ENCODE measurements around the gene KCNAB2.

KCNAB2 gene

GRCh38 chr1:6083801-6084446, 38.2 kb downstream of the KCNAB2 start:
- no peak overlapping the region for H3K9ac ChIP-seq (ENCODE audit: low read length)
- H3K9me3 ChIP-seq (ENCODE audit: control insufficient read depth, low read length), result no peaks in the 10 kb centered on the region
- no peaks in the 10 kb centered on the region for H3K4me1 ChIP-seq (ENCODE audit: control insufficient read depth, insufficient read depth, low read length)
- no peaks in the 10 kb centered on the region for H3K27me3 ChIP-seq (ENCODE audit: control insufficient read depth, insufficient read depth, low read length)
- H3K36me3 ChIP-seq (ENCODE audit: control insufficient read depth, insufficient read depth, low read length), result no peaks in the 10 kb centered on the region
- H3K4me3 ChIP-seq (ENCODE audit: low read length), result no peak overlapping the region

DNA sequence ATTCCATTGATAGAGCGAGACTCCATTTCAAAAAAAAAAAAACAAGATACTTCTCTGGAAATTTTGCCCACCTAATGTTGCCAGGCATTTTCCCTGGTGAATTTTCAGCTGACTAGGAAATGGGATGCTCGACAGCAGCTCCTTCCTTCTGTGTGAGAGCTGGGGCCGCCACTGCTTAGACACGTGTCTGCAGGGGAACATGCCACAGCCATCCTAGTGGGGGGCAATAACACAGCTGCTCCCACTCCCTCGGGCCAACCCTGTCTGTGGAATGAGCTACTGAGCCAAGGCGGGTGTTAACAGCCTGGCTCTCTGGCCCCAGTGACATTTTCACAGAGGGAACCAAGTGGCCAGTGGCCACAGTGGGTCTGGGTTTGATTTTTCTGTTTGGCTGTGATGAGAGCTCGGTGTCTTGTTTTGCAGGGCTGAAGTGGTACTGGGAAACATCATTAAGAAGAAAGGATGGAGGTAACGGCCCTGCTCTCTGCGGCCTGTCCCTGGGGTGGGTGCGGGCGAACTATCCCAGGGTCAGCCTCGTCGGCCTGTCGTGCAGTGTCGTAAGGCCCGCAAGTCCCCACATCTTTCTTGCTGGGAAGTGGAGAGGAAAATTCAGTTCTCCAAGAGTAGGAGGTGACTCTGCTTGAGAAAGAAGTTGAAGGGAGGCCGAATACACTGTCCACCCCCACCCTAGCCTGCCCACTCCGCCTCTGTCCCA, 39.2 kb downstream of the KCNAB2 start:
- H3K36me3 ChIP-seq (ENCODE audit: control insufficient read depth, insufficient read depth, low read length), result no peaks in the 10 kb centered on the region
- H3K4me3 ChIP-seq (ENCODE audit: low read length), result no peak overlapping the region
- no peak overlapping the region for H3K9ac ChIP-seq (ENCODE audit: low read length)
- H3K27me3 ChIP-seq (ENCODE audit: control insufficient read depth, insufficient read depth, low read length), result no peaks in the 10 kb centered on the region
- H3K9me3 ChIP-seq (ENCODE audit: control insufficient read depth, low read length), result no peaks in the 10 kb centered on the region
- no peaks in the 10 kb centered on the region for H3K4me1 ChIP-seq (ENCODE audit: control insufficient read depth, insufficient read depth, low read length)

- Histone ChIP-seq H3K4me1 (ENCODE audit: control insufficient read depth, insufficient read depth, low read length) (no peaks in the 10 kb centered on the region), H3K4me3 (ENCODE audit: low read length) (no peak overlapping the region), H3K27me3 (ENCODE audit: control insufficient read depth, insufficient read depth, low read length) (no peaks in the 10 kb centered on the region), H3K9me3 (ENCODE audit: control insufficient read depth, low read length) (no peaks in the 10 kb centered on the region), H3K9ac (ENCODE audit: low read length) (no peak overlapping the region), H3K36me3 (ENCODE audit: control insufficient read depth, insufficient read depth, low read length) (no peaks in the 10 kb centered on the region)
These were observed 40.0 kb downstream of the KCNAB2 start for GRCh38 chr1:6085666-6086065.

DNA sequence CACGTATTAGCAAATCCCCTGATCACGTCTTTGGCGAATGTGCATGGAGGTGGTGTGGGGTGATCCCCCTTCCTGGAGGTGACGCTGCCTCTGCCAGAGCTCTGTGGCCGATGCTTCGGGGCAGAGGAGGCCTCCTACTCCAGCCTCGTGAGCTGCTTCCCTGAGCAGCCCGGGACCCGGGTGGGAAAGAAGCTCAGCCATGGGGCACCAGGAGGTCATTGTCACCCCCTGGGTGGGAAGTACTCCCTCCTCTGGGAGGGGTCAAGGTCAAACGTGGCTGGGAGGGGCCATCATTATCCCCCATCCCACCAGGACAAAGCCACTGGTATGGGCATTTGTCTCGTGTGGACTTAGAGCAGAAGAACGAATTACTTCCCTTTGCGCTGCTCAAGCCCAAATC, 40.7 kb downstream of the KCNAB2 start:
- Histone ChIP-seq H3K4me3 (ENCODE audit: low read length) (no peak overlapping the region), H3K9me3 (ENCODE audit: control insufficient read depth, low read length) (no peaks in the 10 kb centered on the region), H3K36me3 (ENCODE audit: control insufficient read depth, insufficient read depth, low read length) (no peaks in the 10 kb centered on the region), H3K4me1 (ENCODE audit: control insufficient read depth, insufficient read depth, low read length) (no peaks in the 10 kb centered on the region), H3K9ac (ENCODE audit: low read length) (no peak overlapping the region), H3K27me3 (ENCODE audit: control insufficient read depth, insufficient read depth, low read length) (no peaks in the 10 kb centered on the region)

DNA sequence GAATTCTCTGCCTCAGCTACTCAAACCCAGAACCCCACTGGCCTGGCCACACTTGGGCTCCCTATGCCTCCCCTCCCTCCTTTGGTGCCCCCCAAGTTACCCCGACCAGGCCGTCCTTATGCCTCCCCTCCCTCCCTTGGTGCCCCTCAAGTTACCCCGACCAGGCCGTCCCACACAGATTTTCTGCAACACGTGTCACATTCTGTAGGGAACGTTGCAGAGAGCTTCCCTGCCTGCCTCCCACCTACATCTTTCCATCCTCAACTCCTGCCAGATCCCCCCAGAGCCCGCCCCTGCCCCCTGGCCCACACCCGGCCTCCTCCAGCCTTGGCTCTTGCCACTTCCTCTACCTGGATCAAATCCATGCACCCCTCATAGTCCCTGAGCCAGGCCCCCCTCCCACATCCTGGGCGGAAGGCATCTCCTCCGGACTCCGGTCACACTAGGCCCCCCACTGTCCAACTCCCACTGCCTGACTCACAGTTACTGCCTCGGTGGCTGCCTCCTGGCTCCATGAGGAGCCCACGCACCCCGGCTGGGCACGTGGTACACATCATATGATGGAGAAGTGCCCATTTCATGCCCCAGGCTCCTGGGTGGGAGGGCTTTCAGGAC, 41.2 kb downstream of the KCNAB2 start:
- H3K9ac ChIP-seq (ENCODE audit: low read length), result no peak overlapping the region
- no peaks in the 10 kb centered on the region for H3K9me3 ChIP-seq (ENCODE audit: control insufficient read depth, low read length)
- no peak overlapping the region for H3K4me3 ChIP-seq (ENCODE audit: low read length)
- H3K36me3 ChIP-seq (ENCODE audit: control insufficient read depth, insufficient read depth, low read length), result no peaks in the 10 kb centered on the region
- H3K27me3 ChIP-seq (ENCODE audit: control insufficient read depth, insufficient read depth, low read length), result no peaks in the 10 kb centered on the region
- no peaks in the 10 kb centered on the region for H3K4me1 ChIP-seq (ENCODE audit: control insufficient read depth, insufficient read depth, low read length)

- H3K4me1 ChIP-seq (ENCODE audit: control insufficient read depth, insufficient read depth, low read length), result no peaks in the 10 kb centered on the region
- H3K27me3 ChIP-seq (ENCODE audit: control insufficient read depth, insufficient read depth, low read length), result no peaks in the 10 kb centered on the region
- H3K9ac ChIP-seq (ENCODE audit: low read length), result no peak overlapping the region
- H3K4me3 ChIP-seq (ENCODE audit: low read length), result no peak overlapping the region
- no peaks in the 10 kb centered on the region for H3K36me3 ChIP-seq (ENCODE audit: control insufficient read depth, insufficient read depth, low read length)
- no peaks in the 10 kb centered on the region for H3K9me3 ChIP-seq (ENCODE audit: control insufficient read depth, low read length)
These were observed 41.7 kb downstream of the KCNAB2 start for GRCh38 chr1:6087377-6087772.

DNA sequence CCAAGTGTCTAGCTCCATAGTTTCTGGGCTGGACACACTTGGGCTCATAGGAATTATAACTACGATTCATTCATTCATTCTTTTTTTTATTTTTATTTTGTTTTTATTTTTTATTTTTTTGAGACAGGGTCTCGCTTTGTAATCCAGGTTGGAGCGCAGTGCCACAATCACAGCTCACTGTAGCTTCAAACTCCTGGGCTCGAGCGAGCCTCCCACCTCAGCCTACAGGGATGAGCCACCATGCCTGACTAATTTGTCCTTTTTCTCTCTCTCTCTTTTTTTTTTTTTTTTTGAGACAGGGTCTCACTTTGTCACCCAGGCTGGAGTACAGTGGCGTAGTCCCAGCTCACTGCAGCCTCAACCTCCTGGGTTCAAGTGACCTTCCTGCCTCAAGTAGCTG, 42.3 kb downstream of the KCNAB2 start:
- no peak overlapping the region for H3K4me3 ChIP-seq (ENCODE audit: low read length)
- no peaks in the 10 kb centered on the region for H3K4me1 ChIP-seq (ENCODE audit: control insufficient read depth, insufficient read depth, low read length)
- no peaks in the 10 kb centered on the region for H3K27me3 ChIP-seq (ENCODE audit: control insufficient read depth, insufficient read depth, low read length)
- H3K36me3 ChIP-seq (ENCODE audit: control insufficient read depth, insufficient read depth, low read length), result no peaks in the 10 kb centered on the region
- H3K9ac ChIP-seq (ENCODE audit: low read length), result no peak overlapping the region
- no peaks in the 10 kb centered on the region for H3K9me3 ChIP-seq (ENCODE audit: control insufficient read depth, low read length)

GRCh38 chr1:6088956-6089355, 43.3 kb downstream of the KCNAB2 start:
- no peaks in the 10 kb centered on the region for H3K4me1 ChIP-seq (ENCODE audit: control insufficient read depth, insufficient read depth, low read length)
- H3K27me3 ChIP-seq (ENCODE audit: control insufficient read depth, insufficient read depth, low read length), result no peaks in the 10 kb centered on the region
- no peaks in the 10 kb centered on the region for H3K9me3 ChIP-seq (ENCODE audit: control insufficient read depth, low read length)
- no peak overlapping the region for H3K4me3 ChIP-seq (ENCODE audit: low read length)
- no peaks in the 10 kb centered on the region for H3K36me3 ChIP-seq (ENCODE audit: control insufficient read depth, insufficient read depth, low read length)
- no peak overlapping the region for H3K9ac ChIP-seq (ENCODE audit: low read length)

GRCh38 chr1:6090288-6090687, 44.6 kb downstream of the KCNAB2 start:
- no peak overlapping the region for H3K9ac ChIP-seq (ENCODE audit: low read length)
- no peaks in the 10 kb centered on the region for H3K27me3 ChIP-seq (ENCODE audit: control insufficient read depth, insufficient read depth, low read length)
- H3K4me3 ChIP-seq (ENCODE audit: low read length), result no peak overlapping the region
- H3K4me1 ChIP-seq (ENCODE audit: control insufficient read depth, insufficient read depth, low read length), result no peaks in the 10 kb centered on the region
- H3K9me3 ChIP-seq (ENCODE audit: control insufficient read depth, low read length), result no peaks in the 10 kb centered on the region
- no peaks in the 10 kb centered on the region for H3K36me3 ChIP-seq (ENCODE audit: control insufficient read depth, insufficient read depth, low read length)

DNA sequence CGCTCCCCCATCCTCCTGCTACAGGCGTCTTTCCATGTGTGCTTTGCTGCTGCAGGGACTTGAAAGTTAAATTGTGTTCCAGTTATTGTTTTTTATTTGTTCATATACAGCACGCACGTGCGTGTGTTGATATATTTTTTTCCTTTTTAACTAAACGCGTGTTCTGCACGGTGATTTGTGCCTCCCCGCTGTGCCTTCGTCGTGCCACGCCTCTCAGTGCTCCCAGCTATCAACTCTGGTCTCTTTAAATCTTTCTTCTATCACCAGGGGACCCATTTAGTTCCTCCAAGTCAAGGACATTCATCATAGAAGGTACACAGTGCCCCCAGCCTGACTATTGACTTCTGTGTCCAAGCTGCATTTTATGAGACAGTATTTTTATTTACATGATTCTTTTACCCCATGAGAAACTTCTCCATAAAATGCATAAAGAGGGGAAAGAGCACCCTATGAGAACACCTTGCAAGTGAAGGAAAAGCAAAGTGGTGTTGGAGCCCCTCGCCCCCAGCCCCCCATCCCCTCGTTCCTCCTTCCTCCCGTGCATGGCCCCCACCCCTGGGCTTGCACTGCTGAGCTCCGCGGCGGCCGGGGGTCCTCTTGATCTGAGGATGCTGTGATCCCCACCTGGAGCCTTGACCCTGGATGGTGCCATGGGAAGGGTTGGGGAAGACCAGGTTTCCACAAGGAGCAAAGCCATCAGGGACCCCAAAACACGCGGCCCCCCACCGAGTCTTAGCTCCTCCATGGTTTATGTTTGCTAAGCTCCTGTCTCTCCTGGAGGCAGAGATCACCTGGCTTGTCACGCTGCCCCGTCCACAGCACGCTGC, 45.5 kb downstream of the KCNAB2 start:
- H3K36me3 ChIP-seq (ENCODE audit: control insufficient read depth, insufficient read depth, low read length), result no peaks in the 10 kb centered on the region
- H3K9ac ChIP-seq (ENCODE audit: low read length), result no peak overlapping the region

GRCh38 chr1:6091823-6092109, 46.1 kb downstream of the KCNAB2 start:
- no peaks in the 10 kb centered on the region for H3K9me3 ChIP-seq (ENCODE audit: control insufficient read depth, low read length)
- no peaks in the 10 kb centered on the region for H3K4me1 ChIP-seq (ENCODE audit: control insufficient read depth, insufficient read depth, low read length)
- H3K9ac ChIP-seq (ENCODE audit: low read length), result no peak overlapping the region
- no peaks in the 10 kb centered on the region for H3K27me3 ChIP-seq (ENCODE audit: control insufficient read depth, insufficient read depth, low read length)
- no peaks in the 10 kb centered on the region for H3K36me3 ChIP-seq (ENCODE audit: control insufficient read depth, insufficient read depth, low read length)
- H3K4me3 ChIP-seq (ENCODE audit: low read length), result no peak overlapping the region

More for the DNA sequence above, 45.5 kb downstream of the KCNAB2 start:
- Histone ChIP-seq H3K9me3 (ENCODE audit: control insufficient read depth, low read length) (no peaks in the 10 kb centered on the region), H3K4me3 (ENCODE audit: low read length) (no peak overlapping the region), H3K27me3 (ENCODE audit: control insufficient read depth, insufficient read depth, low read length) (no peaks in the 10 kb centered on the region), H3K4me1 (ENCODE audit: control insufficient read depth, insufficient read depth, low read length) (no peaks in the 10 kb centered on the region)

DNA sequence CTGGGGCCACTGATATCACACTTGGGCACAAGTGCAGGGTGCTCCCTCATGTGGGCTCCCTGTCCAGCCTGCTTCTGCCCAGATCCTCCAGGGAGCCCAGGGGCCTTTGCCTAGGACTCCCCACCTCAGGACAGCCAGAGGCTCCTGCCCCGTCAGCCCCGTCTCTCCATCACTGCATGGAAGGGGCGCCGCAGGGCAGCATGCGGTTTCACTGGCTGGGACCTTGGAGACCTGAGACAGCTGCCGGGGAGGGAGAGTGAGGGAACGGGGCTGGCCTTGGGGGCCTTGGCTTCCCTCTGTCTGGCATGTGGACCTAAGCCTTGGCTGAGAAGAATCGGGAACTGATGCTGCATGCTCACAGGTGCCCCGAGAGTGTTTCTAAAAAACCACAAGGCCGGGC, 46.5 kb downstream of the KCNAB2 start:
- Histone ChIP-seq H3K4me3 (ENCODE audit: low read length) (no peak overlapping the region), H3K9me3 (ENCODE audit: control insufficient read depth, low read length) (no peaks in the 10 kb centered on the region), H3K9ac (ENCODE audit: low read length) (no peak overlapping the region), H3K27me3 (ENCODE audit: control insufficient read depth, insufficient read depth, low read length) (no peaks in the 10 kb centered on the region), H3K4me1 (ENCODE audit: control insufficient read depth, insufficient read depth, low read length) (no peaks in the 10 kb centered on the region), H3K36me3 (ENCODE audit: control insufficient read depth, insufficient read depth, low read length) (no peaks in the 10 kb centered on the region)
